Activated CD4-positive, alpha-beta T cell treated with anti-CD3 and anti-CD28 coated beads for 4 hours (primary cell): ENCODE measurements around the gene TSPAN13.

Experiments
- DNase-seq, 2 donors: peaks; one replicate each; pipeline ENCODE4 v3.0.0-alpha.2; 2020

The TSPAN13 gene

DNA sequence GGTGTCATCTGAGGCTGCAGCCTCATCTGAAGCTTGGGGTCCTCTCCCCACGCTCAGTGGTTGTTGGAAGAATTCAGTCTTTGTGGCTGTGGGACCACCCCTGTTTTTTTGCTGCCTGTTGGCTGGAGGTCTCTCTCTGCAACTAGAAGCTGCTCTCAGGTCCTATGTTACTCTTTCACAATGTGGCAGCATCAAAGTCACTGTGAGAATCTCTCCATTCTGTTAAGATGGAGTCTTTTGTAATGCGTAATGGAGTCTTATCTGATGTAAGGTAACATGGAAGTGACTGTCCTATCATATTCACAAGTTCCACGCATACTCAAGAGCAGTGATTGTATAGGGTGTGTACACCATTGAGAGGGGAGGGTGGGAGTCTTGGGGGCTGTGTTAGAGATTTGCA lies 24.9 kb downstream of the TSPAN13 start:
- no peak for DNase-seq

GRCh38 chr7:16779051-16779450 lies 25.5 kb downstream of the TSPAN13 start:
- DNase-seq, result no peak

GRCh38 chr7:16780596-16780995 lies 27.0 kb downstream of the TSPAN13 start:
- no peak for DNase-seq

DNA sequence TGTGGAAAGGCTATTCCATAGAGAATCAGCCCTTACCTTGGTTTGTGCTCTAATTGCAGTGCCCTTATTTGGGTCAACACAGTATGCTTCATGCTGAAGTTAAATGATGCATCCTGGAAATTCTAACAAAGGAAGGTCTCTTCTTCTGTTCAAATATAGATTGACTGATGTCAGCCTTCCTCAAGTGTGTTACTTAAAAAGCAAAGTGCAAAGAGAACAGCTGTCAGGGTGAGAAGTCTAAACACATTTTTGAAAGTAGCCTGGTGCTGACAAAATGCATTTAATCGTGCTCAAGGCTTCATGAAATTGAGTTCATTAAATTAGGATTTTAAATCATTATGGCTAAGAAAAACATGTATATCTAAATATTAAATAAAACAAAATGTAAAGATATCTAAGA lies 31.8 kb downstream of the TSPAN13 start:
- no peak for DNase-seq

DNA sequence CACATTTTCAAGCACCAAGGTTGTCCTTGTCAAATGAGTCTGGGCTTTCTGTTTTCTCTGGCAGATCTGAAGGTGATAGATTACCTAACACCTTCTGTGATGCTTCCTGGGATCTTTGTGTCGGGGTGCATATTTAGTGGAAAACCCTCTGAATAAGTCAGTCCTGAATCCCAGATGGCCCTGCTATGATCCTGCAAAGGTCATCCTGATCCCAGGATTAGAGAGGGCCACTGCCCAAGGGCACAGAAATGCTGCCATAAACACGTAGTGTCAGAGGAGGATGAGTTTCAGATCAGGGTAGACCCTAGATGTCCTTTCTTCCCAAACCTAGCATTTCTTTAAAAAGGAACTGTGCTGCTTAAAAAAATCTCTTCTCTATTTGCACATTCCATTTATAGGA lies 32.3 kb downstream of the TSPAN13 start:
- no peak for DNase-seq

DNA sequence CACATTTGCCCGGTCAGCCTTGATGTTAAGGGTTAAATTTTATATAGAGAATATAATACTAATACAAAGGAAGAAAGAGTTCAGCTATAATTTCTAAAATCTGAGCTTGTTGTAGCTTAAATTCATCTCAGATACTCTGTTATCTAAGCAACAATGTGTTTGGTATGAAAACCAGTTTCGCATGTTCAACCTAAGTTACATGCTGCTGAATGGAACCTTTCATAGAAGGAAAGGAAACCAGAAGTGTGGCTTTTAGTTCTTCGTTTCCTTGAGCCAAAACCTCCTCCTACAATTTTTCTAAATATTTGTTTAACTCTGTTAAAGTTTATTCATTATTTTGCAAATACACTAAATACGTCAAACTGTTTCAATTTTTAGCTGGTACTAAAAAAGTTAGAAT lies 32.7 kb downstream of the TSPAN13 start:
- DNase-seq, result no peak

GRCh38 chr7:16787127-16787526 lies 33.6 kb downstream of the TSPAN13 start:
- no peak for DNase-seq

- DNase-seq, result no peak
Observed at GRCh38 chr7:16791071-16791470, 37.5 kb downstream of the TSPAN13 start.

GRCh38 chr7:16791905-16792698 lies 38.5 kb downstream of the TSPAN13 start:
- no peak for DNase-seq

GRCh38 chr7:16794986-16795385 lies 41.4 kb downstream of the TSPAN13 start:
- no peak for DNase-seq

- no peak for DNase-seq
Observed at GRCh38 chr7:16795624-16796023, 42.1 kb downstream of the TSPAN13 start.

DNA sequence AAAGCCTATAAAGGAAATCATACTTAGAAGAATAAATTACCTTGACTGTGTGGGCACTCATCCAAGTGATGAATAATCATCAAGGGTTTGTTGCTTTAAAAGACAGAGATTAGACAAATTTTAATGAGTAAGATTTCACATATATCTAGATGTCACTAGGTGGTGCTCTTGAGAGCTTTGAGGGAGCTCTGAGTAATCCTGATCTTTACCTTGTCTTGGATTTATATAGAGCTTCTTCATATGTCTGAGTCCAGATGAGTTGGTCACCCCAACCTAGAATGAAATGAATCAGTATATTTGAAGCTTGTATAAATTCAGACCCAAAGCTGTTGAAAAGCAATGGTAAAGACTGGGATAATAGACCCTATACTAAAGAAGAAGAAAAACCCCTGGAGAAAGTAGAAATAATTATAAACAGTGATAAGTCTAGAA lies 47.6 kb downstream of the TSPAN13 start:
- no peak for DNase-seq

- no peak for DNase-seq
Observed at GRCh38 chr7:16801579-16801978, 48.0 kb downstream of the TSPAN13 start.

GRCh38 chr7:16803125-16803524 lies 49.6 kb downstream of the TSPAN13 start:
- DNase-seq, result no peak

DNA sequence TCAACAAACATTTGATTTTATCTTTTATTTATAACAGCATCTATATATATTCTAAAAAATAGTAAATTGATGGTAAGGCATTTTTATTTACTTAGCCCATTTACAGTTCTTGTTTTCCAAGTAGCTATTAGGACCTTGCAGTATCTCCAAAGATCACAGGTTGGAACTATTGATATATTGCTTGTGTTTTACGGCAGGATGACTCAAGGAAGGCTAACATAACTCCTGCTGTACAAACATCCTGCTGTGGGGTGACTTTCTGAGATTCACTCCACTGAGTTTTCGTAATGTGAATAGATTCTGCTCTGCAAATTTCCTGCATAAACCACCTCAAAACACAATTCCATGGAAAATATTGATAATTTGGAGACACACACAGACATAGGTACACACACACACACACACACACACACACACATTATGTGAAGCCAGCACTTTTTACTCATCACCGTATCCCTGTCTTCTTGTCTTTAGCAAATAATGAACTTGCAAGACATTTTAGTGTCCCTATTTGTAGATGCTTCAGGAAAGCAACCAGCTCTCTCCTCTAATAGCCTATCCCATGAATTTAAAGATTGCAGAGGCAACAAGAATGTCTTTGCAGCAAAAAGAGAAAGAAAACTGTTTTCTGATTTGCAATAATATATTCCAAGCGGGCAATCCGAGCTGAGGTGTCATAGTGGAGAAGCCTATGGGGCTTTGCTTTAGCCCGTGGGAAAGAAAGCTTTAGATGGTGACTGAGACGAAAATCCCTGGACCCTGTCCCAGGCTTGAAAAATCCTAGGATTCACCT lies 50.5 kb downstream of the TSPAN13 start:
- DNase-seq, result no peak

DNA sequence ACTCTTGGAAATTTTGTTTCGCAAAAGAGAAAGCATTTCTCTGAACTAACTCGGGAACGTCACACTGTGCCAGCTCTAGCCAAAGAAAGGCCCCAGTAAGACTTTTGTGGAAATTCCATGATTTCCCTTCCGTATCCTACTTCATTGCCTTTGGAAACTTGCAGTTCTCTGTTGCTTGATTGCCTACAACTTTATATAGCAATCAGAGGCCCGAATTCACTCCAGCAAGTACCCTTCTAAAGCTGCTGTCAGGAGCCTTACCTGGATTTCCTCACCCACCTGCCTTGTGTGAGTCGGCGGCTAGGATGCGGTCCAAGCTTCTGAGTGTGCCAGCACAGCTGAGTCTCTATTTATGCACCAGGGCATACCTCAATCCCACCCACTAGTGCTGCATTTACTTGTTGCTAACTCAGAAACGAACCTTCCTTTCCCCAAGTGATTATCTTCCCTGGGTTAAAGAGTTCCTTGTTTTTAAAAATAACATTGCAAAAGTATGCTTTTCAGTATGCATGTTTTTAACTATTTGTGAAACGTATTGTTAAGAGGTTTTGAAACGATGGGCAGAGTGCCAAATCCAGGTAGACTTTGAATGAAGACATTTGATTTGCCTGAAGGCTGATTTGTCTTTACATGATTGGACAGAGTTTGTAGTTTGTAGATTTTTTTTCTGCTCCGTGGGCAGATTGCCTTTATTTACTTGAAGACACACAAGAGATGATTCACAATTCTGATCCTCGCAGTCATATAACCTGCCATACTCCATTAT lies 51.3 kb downstream of the TSPAN13 start, which contains the start of gene AGR2:
AGR2 (minus strand) TSS at position 326 of the 766 bp plus-strand sequence. CDS start 3,203 bp downstream, outside the sequence.
- DNase-seq, result no peak

- DNase-seq, result no peak
Observed at GRCh38 chr7:16805441-16805840, 51.9 kb downstream of the TSPAN13 start.

DNA sequence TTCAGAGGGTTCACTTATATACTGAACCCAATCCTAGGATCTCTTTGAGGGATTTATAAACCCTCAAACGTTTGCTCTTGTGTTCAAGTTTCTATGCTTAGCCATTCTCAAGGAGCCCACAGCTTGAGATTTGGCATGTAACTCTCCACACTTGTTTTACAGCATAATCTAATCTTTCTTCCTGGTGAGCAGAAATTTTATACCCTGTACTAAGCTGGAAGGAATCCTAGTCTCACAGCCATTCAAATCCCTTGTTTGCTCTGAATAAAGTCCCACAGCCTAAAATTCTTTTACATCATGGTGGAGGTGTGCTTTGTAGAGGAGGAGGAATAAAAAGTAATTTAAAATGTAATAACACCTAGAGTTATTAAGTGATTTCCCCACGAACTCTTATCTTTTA lies 56.6 kb downstream of the TSPAN13 start:
- DNase-seq, result no peak

GRCh38 chr7:16810573-16810972 lies 57.0 kb downstream of the TSPAN13 start:
- no peak for DNase-seq

- no peak for DNase-seq
Observed at GRCh38 chr7:16811551-16811950, 58.0 kb downstream of the TSPAN13 start.

DNA sequence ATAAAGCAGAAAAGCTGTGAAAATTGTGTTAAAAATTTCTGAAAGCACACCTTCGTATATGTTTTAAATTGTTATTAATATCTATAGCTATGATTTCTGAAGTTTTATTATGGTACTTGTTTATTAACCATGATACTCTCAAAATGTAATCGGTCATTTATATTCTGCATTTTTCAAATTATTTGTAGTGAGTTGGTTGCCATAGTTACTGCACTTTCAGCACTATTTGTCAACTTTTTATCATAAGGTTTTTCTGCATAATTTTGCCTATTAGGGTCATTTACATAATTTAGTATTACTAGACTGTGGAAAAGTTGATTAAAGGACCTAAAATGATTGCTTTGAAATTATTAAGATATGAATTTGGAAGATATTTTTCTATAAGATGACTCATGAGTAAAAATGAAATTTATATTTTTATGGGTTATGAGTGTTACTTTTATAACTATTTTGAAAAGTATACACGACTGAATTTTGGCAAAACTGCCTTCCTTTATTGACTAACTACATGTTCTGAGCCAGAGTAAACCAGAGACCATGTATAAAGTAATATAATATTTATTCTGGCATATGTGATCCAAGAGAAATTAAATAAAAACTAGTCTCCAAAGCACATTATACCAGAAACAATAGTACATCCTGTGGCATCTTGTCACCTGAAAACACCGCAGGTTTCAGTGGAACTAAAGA lies 59.1 kb downstream of the TSPAN13 start:
- DNase-seq, result no peak

- no peak for DNase-seq
Observed at GRCh38 chr7:16813232-16813616, 59.7 kb downstream of the TSPAN13 start.

GRCh38 chr7:16815001-16815400 lies 61.4 kb downstream of the TSPAN13 start:
- DNase-seq, result no peak
